IMR-90 (cell line): ENCODE results near the gene NPAS2. TPM values are rescaled to one million over a fixed set of nuclear protein-coding genes. Genes with fewer than 3 reads are reported as not detected.

ENCODE experiments used
- ATAC-seq: fragments of 200-7000 bp; cut with Tn5 transposase; 2 replicates; pipeline ENCODE4 v1.9.1; 2020; ENCODE audit warnings: low read depth, mild to moderate bottlenecking, moderate library complexity
- BruUV-seq: library from RNA; stranded (reverse); fragments of 400-500 nt; replicated peaks from 2 replicates; lab custom pipeline; 2021; lab: Mats Ljungman, UMichigan
- CTCF ChIA-PET: fragments of 300-600 bp; formaldehyde crosslinking; extraction: SDS; loops from one replicate; lab custom pipeline; 2021; ENCODE audit warnings: antibody characterized with exemption; lab: Yijun Ruan, JAX
- POLR2A ChIA-PET: fragments of 300-600 bp; sonication (Branson Sonifier 250); formaldehyde crosslinking; loops from one replicate; lab custom pipeline; 2022; ENCODE audit warnings: antibody characterized with exemption; ENCODE audit not compliant: unreplicated experiment; lab: Charles Lee
- DNase-seq: peaks from one replicate; pipeline ENCODE4 v3.0.0; 2013
- H2AFZ ChIP-seq: replicated peaks from 2 replicates; pipeline ENCODE3; 2013; ENCODE audit warnings: low read length, mild to moderate bottlenecking; ENCODE audit not compliant: poor library complexity
- H2AK5ac ChIP-seq: 2 replicates; pipeline ENCODE4 v1.6.1; 2013; ENCODE audit warnings: low read depth, low read length, inconsistent platforms
- H2AK9ac ChIP-seq: replicated peaks from 2 replicates; pipeline ENCODE3; 2013; ENCODE audit warnings: mild to moderate bottlenecking, low read depth, low read length, moderate library complexity; ENCODE audit not compliant: poor library complexity
- H2BK120ac ChIP-seq: 2 replicates; pipeline ENCODE4 v1.6.1; 2013; ENCODE audit warnings: low read depth, low read length, inconsistent platforms
- H2BK15ac ChIP-seq: 3 replicates; pipeline ENCODE4 v1.6.1; 2013; ENCODE audit warnings: low read depth, low read length, inconsistent platforms
- H2BK20ac ChIP-seq: 2 replicates; pipeline ENCODE4 v1.6.1; 2013; ENCODE audit warnings: low read depth, mild to moderate bottlenecking, inconsistent platforms, low read length, moderate library complexity
- H2BK5ac ChIP-seq: 2 replicates; pipeline ENCODE4 v1.6.1; 2013; ENCODE audit warnings: mild to moderate bottlenecking, low read depth, low read length, inconsistent platforms; ENCODE audit not compliant: poor library complexity, severe bottlenecking
- H3K14ac ChIP-seq: replicated peaks from 2 replicates; pipeline ENCODE4 v1.6.1; 2013; ENCODE audit warnings: low read depth, low read length, inconsistent platforms
- H3K18ac ChIP-seq: 2 replicates; pipeline ENCODE4 v1.6.1; 2013; ENCODE audit warnings: low read depth, low read length, control low read depth
- H3K23ac ChIP-seq: 2 replicates; pipeline ENCODE4 v1.6.1; 2013; ENCODE audit warnings: low read depth, low read length, inconsistent platforms
- H3K27ac ChIP-seq: 2 replicates; pipeline ENCODE4 v1.5.1; 2013; ENCODE audit warnings: mild to moderate bottlenecking, control low read depth, low read length; ENCODE audit not compliant: insufficient read depth
- H3K27me3 ChIP-seq: 2 replicates; pipeline ENCODE4 v1.6.1; 2013; ENCODE audit warnings: low read length; ENCODE audit not compliant: control insufficient read depth, insufficient read depth
- H3K36me3 ChIP-seq: 2 replicates; pipeline ENCODE4 v1.6.1; 2013; ENCODE audit warnings: low read length, mixed read lengths; ENCODE audit not compliant: control insufficient read depth, insufficient read depth
- H3K4ac ChIP-seq: 2 replicates; pipeline ENCODE4 v1.6.1; 2013; ENCODE audit warnings: low read depth, low read length, inconsistent platforms
- H3K4me1 ChIP-seq: 2 replicates; pipeline ENCODE4 v1.6.1; 2013; ENCODE audit warnings: low read length, mixed read lengths; ENCODE audit not compliant: control insufficient read depth, insufficient read depth
- H3K4me2 ChIP-seq: 2 replicates; pipeline ENCODE4 v1.6.1; 2013; ENCODE audit warnings: low read depth, mild to moderate bottlenecking, control low read depth, low read length, moderate library complexity
- H3K4me3 ChIP-seq: 2 replicates; pipeline ENCODE4 v1.5.1; 2013; ENCODE audit warnings: low read depth, mild to moderate bottlenecking, control low read depth, low read length, moderate library complexity; ENCODE audit not compliant: insufficient read depth
- H3K56ac ChIP-seq: 2 replicates; pipeline ENCODE4 v1.6.1; 2013; ENCODE audit warnings: low read length, inconsistent platforms; ENCODE audit not compliant: insufficient read depth; ENCODE audit errors: extremely low read depth
- H3K79me1 ChIP-seq, 2 experiments: 2 replicates each; pipeline ENCODE4 v1.6.1; 2013; ENCODE audit warnings: low read length in 2 of 2, inconsistent platforms in 1 of 2, low read depth in 1 of 2
- H3K9ac ChIP-seq: 2 replicates; pipeline ENCODE4 v1.6.1; 2013; ENCODE audit warnings: low read depth, low read length, control low read depth
- H3K9me1 ChIP-seq: 2 replicates; pipeline ENCODE4 v1.6.1; 2013; ENCODE audit warnings: low read length, inconsistent platforms; ENCODE audit not compliant: insufficient read depth
- H3K9me3 ChIP-seq: 2 replicates; pipeline ENCODE4 v1.6.1; 2013; ENCODE audit warnings: low read length; ENCODE audit not compliant: control insufficient read depth, insufficient read depth
- H4K20me1 ChIP-seq: 2 replicates; pipeline ENCODE4 v1.6.1; 2013; ENCODE audit warnings: low read length, inconsistent platforms; ENCODE audit not compliant: insufficient read depth
- H4K5ac ChIP-seq: 2 replicates; pipeline ENCODE4 v1.6.1; 2013; ENCODE audit warnings: mild to moderate bottlenecking, low read depth, low read length, control low read depth
- H4K8ac ChIP-seq, 2 experiments: 2 replicates each; pipeline ENCODE4 v1.6.1; 2013; ENCODE audit warnings: low read depth in 2 of 2, low read length in 2 of 2, control low read depth in 1 of 2, inconsistent platforms in 1 of 2
- H4K91ac ChIP-seq: 2 replicates; pipeline ENCODE4 v1.6.1; 2013; ENCODE audit warnings: low read depth, low read length, inconsistent platforms; ENCODE audit not compliant: insufficient read depth
- ELK1 ChIP-seq: fragments of 150-350 bp; IDR thresholded peaks from 2 replicates; pipeline ENCODE4 v1.6.1; 2016; ENCODE audit warnings: low read depth, mild to moderate bottlenecking, low read length, moderate library complexity, borderline replicate concordance
- FOS ChIP-seq: fragments of 150-350 bp; IDR thresholded peaks from 2 replicates; pipeline ENCODE4 v1.6.1; 2016; ENCODE audit warnings: low read depth, low read length
- MAFK ChIP-seq: IDR thresholded peaks from 2 replicates; pipeline ENCODE4 v1.6.1; 2012; ENCODE audit warnings: low read depth, low read length, improper control_type of control experiment
- MAZ ChIP-seq: IDR thresholded peaks from 2 replicates; pipeline ENCODE4 v1.6.1; 2012; ENCODE audit warnings: low read depth, mild to moderate bottlenecking, low read length, improper control_type of control experiment, moderate library complexity, borderline replicate concordance
- NFE2L2 ChIP-seq: fragments of 150-350 bp; IDR thresholded peaks from 2 replicates; pipeline ENCODE4 v1.6.1; 2016; ENCODE audit warnings: low read depth, mild to moderate bottlenecking, low read length
- POLR2A ChIP-seq: IDR thresholded peaks from 2 replicates; pipeline ENCODE4 v1.6.1; 2012; ENCODE audit warnings: mild to moderate bottlenecking, low read depth, low read length
- RAD21 ChIP-seq: IDR thresholded peaks from 2 replicates; pipeline ENCODE4 v1.6.1; 2012; ENCODE audit warnings: low read length, improper control_type of control experiment
- RFX5 ChIP-seq: IDR thresholded peaks from 2 replicates; pipeline ENCODE4 v1.8.0; 2012; ENCODE audit warnings: low read depth, mild to moderate bottlenecking, low read length, moderate library complexity
- WGBS, 2 experiments: methylation state at CpG; one replicate each; pipeline versions ENCODE4 v1.1.5 to v1.1.7; 2013; ENCODE audit warnings: missing lambda C conversion rate in 2 of 2; ENCODE audit not compliant: insufficient read length in 1 of 2; ENCODE audit errors: extremely low coverage in 2 of 2; 5-methylcytosine and 5-hydroxymethylcytosine counted together
- dilution Hi-C: fragments of 300-500 bp; cut with HindIII; formaldehyde crosslinking; loops from one replicate; pipeline ENCODE4 v1.14.3; 2018; ENCODE audit warnings: low sequenced_read_pairs; ENCODE audit not compliant: unreplicated experiment
- in situ Hi-C: fragments of 300-500 bp; cut with MboI; formaldehyde crosslinking; loops from 3 replicates; pipeline ENCODE4 v1.14.3; 2019; ENCODE audit warnings: low sequenced_read_pairs, inconsistent platforms, mixed read lengths
- intact Hi-C: fragments of 100-400 bp; cut with micrococcal nuclease; formaldehyde crosslinking; loops from 2 replicates; pipeline ENCODE4 v1.10.0; 2022
- polyA plus RNA-seq, 3 experiments: library from polyadenylated mRNA; depleted of rRNA; stranded (reverse); fragments of >200 nt; gene quantifications; 2 replicates each; pipeline ENCODE4 v1.2.3, GENCODE V29; 2012; ENCODE audit warnings: low replicate concordance in 1 of 3
- total RNA-seq: library from RNA; depleted of rRNA; stranded (reverse); fragments of >200 nt; gene quantifications from 2 replicates; pipeline ENCODE4 v1.2.3, GENCODE V29; 2012

NPAS2 gene
- total and polyA plus RNA-seq, 2 of the 4 experiments (the other 2 are of a cell fraction): 5.2 to 14.8 TPM

DNA sequence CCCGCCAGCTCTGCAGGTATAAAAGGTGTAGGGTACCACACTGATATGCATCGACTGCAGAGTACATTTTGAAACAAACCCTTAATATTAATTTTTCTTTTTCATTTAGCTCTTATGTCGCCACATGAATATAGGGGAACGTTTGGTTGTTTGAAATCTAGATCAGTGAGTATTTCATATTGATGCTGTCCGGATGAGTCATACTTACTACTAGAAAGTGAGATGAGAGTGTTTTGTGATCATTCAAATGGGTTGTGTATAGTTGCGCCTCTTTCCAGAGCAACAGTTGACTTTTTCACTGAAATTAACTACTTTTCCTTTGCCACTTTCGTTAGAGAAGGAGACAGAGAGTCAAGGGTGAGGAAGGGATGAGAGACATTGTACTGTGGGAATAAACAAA lies 24.6 kb downstream of the NPAS2 start:
- ATAC-seq (peak; percentile 51; the same call in 1 of the 2 replicates), DNase-seq (peak; percentile 37)
- peaks cover 10% of the 10 kb centered on the region; the same call in 1 of the 2 replicates for H4K20me1 ChIP-seq
- H3K18ac ChIP-seq: no peak overlapping the region
- H3K9me3 ChIP-seq: no peaks in the 10 kb centered on the region
- intact Hi-C loops (no loop called here), dilution Hi-C loops (no loop called here), in situ Hi-C loops (no loop called here)
- BruUV-seq: no TSS peak
- no peak overlapping the region for H3K9ac ChIP-seq
- H3K4me2 ChIP-seq: no peak overlapping the region
- no peak overlapping the region for H4K91ac ChIP-seq
- peaks cover 3% of the 10 kb centered on the region; the same call in 1 of the 2 replicates for H3K4me1 ChIP-seq
- no peak overlapping the region for H3K56ac ChIP-seq
- H3K27me3 ChIP-seq: no peaks in the 10 kb centered on the region
- no peak overlapping the region for H2BK20ac ChIP-seq
- no peak overlapping the region for H2AFZ ChIP-seq
- peaks cover 3% of the 10 kb centered on the region; the same call in 1 of the 2 replicates for H3K9me1 ChIP-seq
- no peak overlapping the region for H2AK9ac ChIP-seq
- no peak overlapping the region for H4K8ac ChIP-seq
- no peak overlapping the region for H2BK120ac ChIP-seq
- H3K23ac ChIP-seq: no peak overlapping the region
- TF ChIP-seq NFE2L2: no peak
- TF ChIP-seq FOS: peak; percentile 68; the same call in 1 of the 2 replicates
- no peak for TF ChIP-seq RFX5
- TF ChIP-seq RAD21: no peak
- no peak for TF ChIP-seq MAZ
- TF ChIP-seq ELK1: no peak
- no peak for TF ChIP-seq MAFK
- no peak for TF ChIP-seq POLR2A
- H3K27ac ChIP-seq: no peak overlapping the region
- no peak overlapping the region for H3K14ac ChIP-seq
- peaks cover 41 to 48% of the 10 kb centered on the region in 2 experiments for H3K79me1 ChIP-seq
- no peak overlapping the region for H2BK15ac ChIP-seq
- no peak overlapping the region for H2BK5ac ChIP-seq
- H3K36me3 ChIP-seq: no peaks in the 10 kb centered on the region
- CTCF ChIA-PET: no interaction called here
- no CpG with 5 or more reads among the region's 7 CpGs for WGBS, 2 experiments
- H2AK5ac ChIP-seq: no peak overlapping the region
- H3K4ac ChIP-seq: no peak overlapping the region
- H4K5ac ChIP-seq: no peak overlapping the region
- no peak overlapping the region for H3K4me3 ChIP-seq
- POLR2A ChIA-PET: interaction anchor here (1.0 kb wide), 1 partner anchor 18 kb away, joined by 3 read pairs; no protein-coding TSS in a partner anchor
